Medulla oblongata (tissue), 1 donor: ENCODE results near the gene IL9R.
"Not testable (repeated sequence)": the region's sequence is repeated elsewhere in the genome, so short reads cannot be mapped to it uniquely, and the experiment has no call there.

Experiments used
- DNase-seq: peaks from one replicate; pipeline ENCODE4 v3.0.0-alpha.2; 2015; ENCODE audit errors: extremely low spot score

Gene IL9R

GRCh38 chrX:156029707-156030442, 32.4 kb downstream of the IL9R start:
- not testable (repeated sequence) for DNase-seq

GRCh38 chrX:156030474-156030873, 33.0 kb downstream of the IL9R start:
- not testable (repeated sequence) for DNase-seq
